Epithelial cell of proximal tubule (primary cell): ENCODE measurements around the gene NDRG3. TPM values are rescaled to one million over a fixed set of nuclear protein-coding genes. Genes with fewer than 3 reads are reported as not detected.
A peak's percentile ranks its signal among the peaks of the same experiment; 100 is the strongest.

ENCODE experiments used
- DNase-seq: peaks from one replicate; pipeline ENCODE4 v3.0.0-alpha.2; 2011; ENCODE audit warnings: low read depth
- H3K4me3 ChIP-seq: 2 replicates; pipeline ENCODE4 v1.5.1; 2011; ENCODE audit warnings: low read depth, mild to moderate bottlenecking, low read length
- total RNA-seq: library from RNA; depleted of rRNA; stranded (reverse); fragments of >200 nt; gene quantifications from 2 replicates; pipeline ENCODE4 v1.2.3, GENCODE V29; 2015
- TF ChIP-seq, protein P1 (sequence below): conservative IDR thresholded peaks from 2 replicates; pipeline ENCODE4 v1.5.1; 2012; ENCODE audit warnings: low read depth, mild to moderate bottlenecking, low read length

The NDRG3 gene
- total RNA-seq, 1 donor from 2014 or later = 16.7 TPM

DNA sequence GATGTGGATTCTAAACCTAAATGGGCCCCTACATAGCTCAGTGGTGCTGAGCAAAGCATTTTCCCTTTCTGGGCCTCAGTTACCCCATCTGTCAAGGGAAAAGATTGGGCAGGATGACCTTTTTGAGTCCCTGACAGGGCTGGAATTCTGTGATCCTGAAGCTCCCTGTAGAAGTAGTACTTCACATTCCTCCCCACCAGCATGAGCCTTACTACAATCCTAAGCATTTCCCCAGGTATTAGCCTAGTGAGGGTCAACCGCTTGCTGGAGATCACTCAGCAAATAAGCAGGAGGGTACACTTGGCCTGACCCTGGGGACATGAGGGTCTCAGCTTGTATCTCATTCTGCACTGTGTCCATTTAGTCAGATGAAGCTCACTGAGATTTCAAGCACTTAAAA lies 13.4 kb downstream of the NDRG3 start:
- TF ChIP-seq, protein P1, sequence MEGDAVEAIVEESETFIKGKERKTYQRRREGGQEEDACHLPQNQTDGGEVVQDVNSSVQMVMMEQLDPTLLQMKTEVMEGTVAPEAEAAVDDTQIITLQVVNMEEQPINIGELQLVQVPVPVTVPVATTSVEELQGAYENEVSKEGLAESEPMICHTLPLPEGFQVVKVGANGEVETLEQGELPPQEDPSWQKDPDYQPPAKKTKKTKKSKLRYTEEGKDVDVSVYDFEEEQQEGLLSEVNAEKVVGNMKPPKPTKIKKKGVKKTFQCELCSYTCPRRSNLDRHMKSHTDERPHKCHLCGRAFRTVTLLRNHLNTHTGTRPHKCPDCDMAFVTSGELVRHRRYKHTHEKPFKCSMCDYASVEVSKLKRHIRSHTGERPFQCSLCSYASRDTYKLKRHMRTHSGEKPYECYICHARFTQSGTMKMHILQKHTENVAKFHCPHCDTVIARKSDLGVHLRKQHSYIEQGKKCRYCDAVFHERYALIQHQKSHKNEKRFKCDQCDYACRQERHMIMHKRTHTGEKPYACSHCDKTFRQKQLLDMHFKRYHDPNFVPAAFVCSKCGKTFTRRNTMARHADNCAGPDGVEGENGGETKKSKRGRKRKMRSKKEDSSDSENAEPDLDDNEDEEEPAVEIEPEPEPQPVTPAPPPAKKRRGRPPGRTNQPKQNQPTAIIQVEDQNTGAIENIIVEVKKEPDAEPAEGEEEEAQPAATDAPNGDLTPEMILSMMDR = no peak
- H3K4me3 ChIP-seq = no peak overlapping the region
- DNase-seq = no peak

DNA sequence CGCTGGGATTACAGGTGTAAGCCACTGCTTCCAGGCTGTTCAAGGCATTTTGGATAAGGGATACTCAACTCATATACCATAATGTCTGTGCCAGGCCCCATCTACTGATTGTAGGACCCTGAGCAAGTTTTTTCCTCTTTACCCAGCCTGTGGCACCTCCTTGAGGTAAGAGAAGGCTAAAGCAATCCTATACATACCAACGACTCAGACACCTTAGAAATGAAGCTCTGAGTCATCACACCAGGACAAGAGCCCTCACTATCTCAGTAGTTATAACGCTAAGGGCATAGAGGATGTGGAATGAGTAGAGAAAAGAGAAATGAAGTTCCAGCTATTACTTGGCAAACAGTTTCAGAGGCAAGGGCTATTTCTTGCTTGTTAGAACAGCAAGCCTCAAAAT lies 16.9 kb downstream of the NDRG3 start:
- TF ChIP-seq, protein P1 = peak; percentile 32
- H3K4me3 ChIP-seq = no peak overlapping the region
- no peak for DNase-seq

DNA sequence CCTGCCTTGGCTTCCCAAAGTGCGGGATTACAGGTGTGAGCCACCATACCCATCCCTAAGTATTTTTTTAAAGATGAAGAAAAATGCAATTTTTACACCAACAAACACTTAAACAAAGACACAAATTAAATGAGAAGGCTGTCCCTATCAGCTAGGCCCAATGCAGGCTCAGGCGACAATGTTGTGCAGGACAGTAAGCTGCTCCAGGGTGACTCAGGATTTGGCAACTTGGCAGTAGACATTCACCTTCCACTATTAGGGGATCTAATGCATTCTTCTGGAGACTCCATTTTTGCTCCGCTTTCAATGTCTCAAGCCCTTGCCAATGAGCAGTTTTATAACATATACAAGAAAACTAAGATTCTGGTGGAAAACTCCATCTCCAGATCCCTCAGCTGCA lies 19.7 kb downstream of the NDRG3 start:
- DNase-seq = no peak
- no peak overlapping the region for H3K4me3 ChIP-seq
- TF ChIP-seq, protein P1 = no peak

DNA sequence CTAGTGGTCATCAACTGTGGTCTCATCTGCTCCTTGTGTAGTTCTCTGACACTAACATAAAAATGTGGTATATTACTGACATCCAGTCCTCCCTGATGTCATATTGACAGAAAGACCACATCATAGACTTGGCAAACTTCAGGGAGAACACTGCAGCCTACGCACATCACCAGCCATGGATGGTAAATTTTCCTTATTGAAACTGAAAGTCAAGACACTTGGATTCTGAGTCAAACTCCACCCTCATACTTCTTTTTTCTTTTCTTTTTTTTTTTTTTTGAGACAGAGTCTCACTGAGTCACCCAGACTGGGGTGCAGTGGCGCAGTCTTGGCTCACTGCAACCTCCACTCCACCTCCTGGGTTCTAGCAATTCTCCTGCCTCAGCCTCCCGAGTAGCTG lies 25.4 kb downstream of the NDRG3 start:
- peak; percentile 22 for DNase-seq
- H3K4me3 ChIP-seq = no peak overlapping the region
- TF ChIP-seq, protein P1 = no peak

DNA sequence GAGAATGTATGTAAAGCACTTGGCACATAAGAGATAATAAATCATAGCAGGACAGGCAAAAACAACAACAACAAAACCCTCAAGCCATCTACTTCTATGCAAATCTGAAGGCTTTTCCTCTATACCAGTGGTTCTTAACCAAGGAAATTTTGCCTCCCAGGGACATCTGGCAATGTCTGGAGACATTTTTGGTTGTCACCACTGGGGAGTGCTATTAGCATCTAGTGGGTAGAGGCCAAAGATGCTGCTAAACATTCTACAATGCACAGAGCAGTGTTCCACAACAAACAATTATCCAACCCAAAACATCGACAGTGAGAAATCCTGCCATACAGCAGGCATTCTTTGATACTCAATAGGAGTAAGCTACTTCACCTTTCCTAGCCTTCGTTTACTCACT lies 28.2 kb downstream of the NDRG3 start:
- TF ChIP-seq, protein P1 = peak; percentile 43
- DNase-seq = no peak
- no peak overlapping the region for H3K4me3 ChIP-seq

DNA sequence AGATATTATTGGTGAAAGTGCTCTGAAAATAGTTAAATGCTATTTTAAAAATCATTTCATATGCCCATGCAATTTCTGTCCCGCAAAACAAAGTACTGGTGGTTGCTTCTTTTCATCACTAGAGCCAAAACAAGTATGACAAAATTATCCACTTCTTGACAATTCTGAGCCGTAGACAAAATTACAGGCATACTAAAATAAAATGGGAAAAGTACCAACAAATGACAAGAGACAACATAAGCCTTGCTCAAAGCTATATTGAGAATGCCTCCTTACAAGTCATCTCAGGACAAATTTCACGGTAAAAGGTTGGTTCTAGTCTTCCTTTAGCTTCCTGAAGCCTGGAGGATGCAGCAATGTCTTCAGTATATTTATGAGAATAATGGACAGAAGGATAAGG lies 28.9 kb downstream of the NDRG3 start:
- no peak overlapping the region for H3K4me3 ChIP-seq
- no peak for DNase-seq
- TF ChIP-seq, protein P1 = no peak

DNA sequence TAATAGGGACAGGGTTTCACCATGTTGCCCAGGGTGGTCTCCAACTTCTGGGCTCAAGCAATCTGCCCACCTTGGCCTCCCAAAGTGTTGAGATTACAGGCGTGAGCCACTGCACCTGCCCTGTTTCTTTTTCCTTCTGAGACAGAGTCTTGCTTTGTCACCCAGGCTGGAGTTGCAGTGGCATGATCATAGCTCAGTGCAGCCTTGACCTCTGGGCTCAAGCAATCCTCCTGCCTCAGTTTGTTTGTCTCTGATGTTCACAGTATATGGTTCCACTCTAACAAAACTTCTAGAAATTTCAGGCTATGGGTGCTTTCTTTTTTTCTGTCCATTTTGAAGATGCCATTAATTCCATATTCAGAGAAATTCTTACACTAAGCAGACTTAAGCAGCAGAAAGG lies 33.1 kb downstream of the NDRG3 start:
- no peak overlapping the region for H3K4me3 ChIP-seq
- TF ChIP-seq, protein P1 = no peak
- DNase-seq = no peak
